ENCODE data around the gene KLHDC8A.
A peak's percentile ranks its signal among the peaks of the same experiment; 100 is the strongest.

The KLHDC8A gene

GRCh38 chr1:205376739-205377138, 20.0 kb upstream of the KLHDC8A start:
- peak in 1 of 2 donors; percentile 39 for DNase-seq (ENCODE audit: low read depth in 2 of 2)
- no peak overlapping the region for H3K4me3 ChIP-seq (replicated peaks in 1 of 2; ENCODE audit: low read depth in 2 of 2, low read length in 2 of 2)
- TF ChIP-seq CTCF (IDR thresholded peaks at IDR 0.05; ENCODE audit: low read depth, low read length), result no peak

GRCh38 chr1:205375835-205376545, 19.3 kb upstream of the KLHDC8A start:
- no peak overlapping the region for H3K4me3 ChIP-seq (replicated peaks in 1 of 2; ENCODE audit: low read depth in 2 of 2, low read length in 2 of 2)
- DNase-seq (ENCODE audit: low read depth in 2 of 2), result peak; percentile 53 to 60
- TF ChIP-seq CTCF (IDR thresholded peaks at IDR 0.05; ENCODE audit: low read depth, low read length), result no peak

GRCh38 chr1:205374210-205375078, 17.7 kb upstream of the KLHDC8A start:
- peak overlapping the region in 1 of 2 donors; percentile 3 for H3K4me3 ChIP-seq (replicated peaks in 1 of 2; ENCODE audit: low read depth in 2 of 2, low read length in 2 of 2)
- DNase-seq (ENCODE audit: low read depth in 2 of 2), result peak; percentile 75 to 87
- no peak for TF ChIP-seq CTCF (IDR thresholded peaks at IDR 0.05; ENCODE audit: low read depth, low read length)

- DNase-seq (ENCODE audit: low read depth in 2 of 2), result no peak
- TF ChIP-seq CTCF (IDR thresholded peaks at IDR 0.05; ENCODE audit: low read depth, low read length), result no peak
- no peak overlapping the region for H3K4me3 ChIP-seq (replicated peaks in 1 of 2; ENCODE audit: low read depth in 2 of 2, low read length in 2 of 2)
Observed at GRCh38 chr1:205373798-205374175, 17.1 kb upstream of the KLHDC8A start.

GRCh38 chr1:205373022-205373797, 16.5 kb upstream of the KLHDC8A start:
- no peak overlapping the region for H3K4me3 ChIP-seq (replicated peaks in 1 of 2; ENCODE audit: low read depth in 2 of 2, low read length in 2 of 2)
- TF ChIP-seq CTCF (IDR thresholded peaks at IDR 0.05; ENCODE audit: low read depth, low read length), result no peak
- peak in 1 of 2 donors; percentile 20 for DNase-seq (ENCODE audit: low read depth in 2 of 2)

- DNase-seq (ENCODE audit: low read depth in 2 of 2), result peak; percentile 72 to 88
- no peak for TF ChIP-seq CTCF (IDR thresholded peaks at IDR 0.05; ENCODE audit: low read depth, low read length)
- H3K4me3 ChIP-seq (replicated peaks in 1 of 2; ENCODE audit: low read depth in 2 of 2, low read length in 2 of 2), result no peak overlapping the region
Observed at GRCh38 chr1:205371871-205372660, 15.3 kb upstream of the KLHDC8A start.

Data from cardiac fibroblast (primary cell).